B cell (primary cell): Measurements from ENCODE around the gene MRO. TPM values are rescaled to one million over a fixed set of nuclear protein-coding genes. Genes with fewer than 3 reads are reported as not detected.

Experiments
- ATAC-seq: fragments of 200-7000 bp; cut with Tn5 transposase; one replicate; pipeline ENCODE4 v1.10.0; 2021; ENCODE audit warnings: low read depth, mild to moderate bottlenecking, moderate number of reproducible peaks, moderate library complexity
- CTCF ChIA-PET: fragments of 350-600 bp; sonication (Branson Sonifier 250); formaldehyde crosslinking; loops from one replicate; lab custom pipeline; 2021; ENCODE audit warnings: antibody characterized with exemption, inconsistent platforms; lab: Charles Lee
- POLR2A ChIA-PET: fragments of 350-600 bp; sonication (Branson Sonifier 250); formaldehyde crosslinking; loops from one replicate; lab custom pipeline; 2021; ENCODE audit warnings: antibody characterized with exemption; lab: Charles Lee
- DNase-seq: peaks from one replicate; pipeline ENCODE4 v3.0.0; 2013
- H2AFZ ChIP-seq: 2 replicates; pipeline ENCODE4 v1.6.1; 2012; ENCODE audit warnings: mild to moderate bottlenecking, low read depth, low read length; ENCODE audit not compliant: insufficient read depth, poor library complexity, severe bottlenecking
- H3K27ac ChIP-seq, 2 donors: 1 replicate in 1 of 2; 2 replicates in 1 of 2; pipeline ENCODE4 v1.5.1; 2012 to 2013; ENCODE audit warnings: low read length in 2 of 2, mild to moderate bottlenecking in 2 of 2, moderate library complexity in 1 of 2
- H3K27me3 ChIP-seq, 4 experiments: fragments of 200-600 bp in 1 of 4; sonication (generic) in 1 of 4; replicated peaks in 1 of 4; 1 replicate in 2 of 4; 2 replicates in 2 of 4; pipeline versions ENCODE4 v1.6.1 to v1.7.0; 2013 to 2016; ENCODE audit warnings: low read length in 3 of 4, mild to moderate bottlenecking in 2 of 4, mixed read lengths in 1 of 4, moderate library complexity in 1 of 4; ENCODE audit not compliant: insufficient read depth in 4 of 4, control insufficient read depth in 3 of 4; ENCODE audit errors: control extremely low read depth in 1 of 4
- H3K36me3 ChIP-seq, 2 experiments: replicated peaks in 1 of 2; 1 replicate in 1 of 2; 2 replicates in 1 of 2; pipeline versions ENCODE4 v1.6.1 to v1.7.1; 2013; ENCODE audit warnings: low read length in 1 of 2; ENCODE audit not compliant: insufficient read depth in 2 of 2, control insufficient read depth in 1 of 2; ENCODE audit errors: control extremely low read depth in 1 of 2, extremely low read depth in 1 of 2
- H3K4me1 ChIP-seq, 2 donors: fragments of 200-600 bp in 1 of 2; sonication (generic) in 1 of 2; 1 replicate in 1 of 2; 2 replicates in 1 of 2; pipeline versions ENCODE4 v1.5.1 to v1.6.1; 2013 to 2017; ENCODE audit warnings: low read length in 2 of 2; ENCODE audit not compliant: control insufficient read depth in 2 of 2, insufficient read depth in 2 of 2
- H3K4me2 ChIP-seq: replicated peaks from 2 replicates; pipeline ENCODE3; 2012; ENCODE audit warnings: mild to moderate bottlenecking, low read depth, low read length; ENCODE audit not compliant: poor library complexity, severe bottlenecking
- H3K4me3 ChIP-seq, 5 experiments: fragments of 200-600 bp in 1 of 5; sonication (generic) in 1 of 5; 1 replicate in 3 of 5; 2 replicates in 2 of 5; pipeline versions ENCODE4 v1.5.1 to v1.7.0; 2011 to 2016; ENCODE audit warnings: low read length in 4 of 5, mild to moderate bottlenecking in 4 of 5, low read depth in 2 of 5, control low read depth in 1 of 5, moderate library complexity in 1 of 5; ENCODE audit not compliant: insufficient read depth in 1 of 5; ENCODE audit errors: control extremely low read depth in 1 of 5, extremely low read depth in 1 of 5
- H3K79me2 ChIP-seq: fragments of 200-600 bp; sonication (generic); one replicate; pipeline ENCODE4 v1.6.0; 2016; ENCODE audit warnings: low read length; ENCODE audit not compliant: control insufficient read depth, insufficient read depth
- H3K9ac ChIP-seq: fragments of 200-600 bp; sonication (generic); 2 replicates; pipeline ENCODE4 v1.6.1; 2017; ENCODE audit warnings: mild to moderate bottlenecking, low read length, moderate library complexity
- H3K9me3 ChIP-seq, 3 donors: one replicate each; pipeline versions ENCODE4 v1.6.1 to v1.7.1; 2013; ENCODE audit warnings: low read length in 2 of 3; ENCODE audit not compliant: control insufficient read depth in 2 of 3, insufficient read depth in 1 of 3; ENCODE audit errors: control extremely low read depth in 1 of 3
- H4K20me1 ChIP-seq: 2 replicates; pipeline ENCODE4 v1.6.0; 2012; ENCODE audit warnings: mild to moderate bottlenecking, low read length; ENCODE audit not compliant: insufficient read depth, control insufficient read depth, poor library complexity, severe bottlenecking
- H3K27ac Mint-ChIP-seq: one replicate; pipeline ENCODE4 v1.8.0; 2021; ENCODE audit warnings: mixed read lengths
- H3K27me3 Mint-ChIP-seq: one replicate; pipeline ENCODE4 v1.8.0; 2021; ENCODE audit warnings: mixed read lengths
- H3K4me1 Mint-ChIP-seq: one replicate; pipeline ENCODE4 v1.8.0; 2021; ENCODE audit warnings: mixed read lengths
- H3K4me3 Mint-ChIP-seq: one replicate; pipeline ENCODE4 v1.8.0; 2021; ENCODE audit warnings: mixed read lengths
- H3K9me3 Mint-ChIP-seq: one replicate; pipeline ENCODE4 v1.8.0; 2022; ENCODE audit warnings: mixed read lengths; ENCODE audit not compliant: insufficient read depth
- EZH2 ChIP-seq: IDR thresholded peaks from 2 replicates; pipeline ENCODE4 v1.6.1; 2012; ENCODE audit warnings: borderline replicate concordance, low read depth, mild to moderate bottlenecking, moderate library complexity, low read length; ENCODE audit not compliant: insufficient read depth, poor library complexity, severe bottlenecking
- WGBS: methylation state at CpG from one replicate; pipeline ENCODE4 v1.1.5; 2013; ENCODE audit warnings: missing lambda C conversion rate; ENCODE audit not compliant: insufficient coverage; 5-methylcytosine and 5-hydroxymethylcytosine counted together
- intact Hi-C: fragments of 100-400 bp; cut with micrococcal nuclease; formaldehyde crosslinking; loops from one replicate; pipeline ENCODE4 v1.10.0; 2022
- polyA plus RNA-seq: library from polyadenylated mRNA; depleted of rRNA; stranded (reverse); fragments of >200 nt; gene quantifications from 2 replicates; pipeline ENCODE4 v1.2.3, GENCODE V29; 2012
- total RNA-seq, 2 donors: library from RNA; stranded (reverse); fragments of 120-200 nt in 1 of 2; gene quantifications; 1 replicate in 1 of 2; 2 replicates in 1 of 2; pipeline versions ENCODE4 v1.2.3 to v1.2.4, GENCODE V29; 2013 to 2022
- TF ChIP-seq, protein P1 (sequence below): fragments of 200-600 bp; IDR thresholded peaks from one replicate; pipeline ENCODE4 v1.8.0; 2022; ENCODE audit warnings: antibody characterized with exemption, mild to moderate bottlenecking

Gene MRO
- total and polyA plus RNA-seq, 2 donors (not counting 1 experiment from before 2014, with no cell fraction given), result not detected

DNA sequence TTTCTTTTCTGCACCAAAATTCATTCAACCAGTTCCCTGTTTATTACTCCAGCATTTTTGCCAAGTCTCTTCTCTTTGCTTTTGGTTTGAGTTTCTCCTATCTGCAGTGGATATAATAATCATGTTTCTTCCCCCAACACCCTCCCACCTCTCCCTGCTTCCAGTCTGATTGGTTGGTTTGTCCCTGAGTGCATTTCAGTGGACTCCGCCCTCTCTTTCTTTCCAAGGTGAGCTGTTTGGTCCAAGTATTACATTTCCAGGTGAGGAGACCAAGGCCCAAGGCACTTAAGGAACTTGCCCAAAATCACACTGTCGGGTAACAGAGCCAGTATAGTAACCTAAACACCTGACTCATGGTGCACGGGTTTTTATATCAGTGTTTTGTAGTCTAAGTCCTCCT lies 17.7 kb downstream of the MRO start:
- CTCF ChIA-PET, result no interaction called here
- 100% methylated on average over 1 of the region's 3 CpGs for WGBS

DNA sequence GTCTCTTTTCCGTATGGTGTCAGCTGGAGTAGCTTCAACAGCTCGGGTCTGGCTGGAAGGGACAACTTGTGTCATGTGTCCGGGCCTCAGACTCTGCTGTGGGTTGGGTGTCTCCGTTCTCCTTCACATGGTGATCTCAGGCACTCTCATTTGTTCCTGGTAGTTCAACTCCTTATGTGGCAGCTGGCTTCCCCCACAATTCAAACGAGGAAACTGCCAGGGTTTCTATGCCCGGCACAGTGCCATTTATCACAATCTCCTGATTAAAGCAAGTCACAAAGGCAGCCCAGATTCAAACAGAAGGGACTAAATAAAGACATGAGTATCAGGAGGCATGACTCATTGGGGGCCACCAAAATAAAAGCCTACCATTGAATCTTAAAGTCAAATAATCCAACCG lies 22.7 kb downstream of the MRO start:
- peaks cover 44% of the 10 kb centered on the region for H3K27me3 Mint-ChIP-seq
- Histone ChIP-seq H3K4me1 (no peaks in the 10 kb centered on the region), H3K36me3 (no peaks in the 10 kb centered on the region), H3K9ac (no peak overlapping the region), H3K27ac (no peak overlapping the region), H3K4me2 (no peak overlapping the region), H3K4me3 (no peak overlapping the region), H4K20me1 (no peaks in the 10 kb centered on the region), H2AFZ (no peak overlapping the region), H3K79me2 (no peaks in the 10 kb centered on the region), H3K27me3 (peaks cover 0 to 13% (median 3%) of the 10 kb centered on the region in 4 experiments), H3K9me3 (no peaks in the 10 kb centered on the region)
- no peak for DNase-seq
- no peak for ATAC-seq
- H3K4me3 Mint-ChIP-seq, result no peak overlapping the region
- H3K9me3 Mint-ChIP-seq, result no peaks in the 10 kb centered on the region
- no peak overlapping the region for H3K27ac Mint-ChIP-seq
- no peak for TF ChIP-seq EZH2
- TF ChIP-seq, protein P1, sequence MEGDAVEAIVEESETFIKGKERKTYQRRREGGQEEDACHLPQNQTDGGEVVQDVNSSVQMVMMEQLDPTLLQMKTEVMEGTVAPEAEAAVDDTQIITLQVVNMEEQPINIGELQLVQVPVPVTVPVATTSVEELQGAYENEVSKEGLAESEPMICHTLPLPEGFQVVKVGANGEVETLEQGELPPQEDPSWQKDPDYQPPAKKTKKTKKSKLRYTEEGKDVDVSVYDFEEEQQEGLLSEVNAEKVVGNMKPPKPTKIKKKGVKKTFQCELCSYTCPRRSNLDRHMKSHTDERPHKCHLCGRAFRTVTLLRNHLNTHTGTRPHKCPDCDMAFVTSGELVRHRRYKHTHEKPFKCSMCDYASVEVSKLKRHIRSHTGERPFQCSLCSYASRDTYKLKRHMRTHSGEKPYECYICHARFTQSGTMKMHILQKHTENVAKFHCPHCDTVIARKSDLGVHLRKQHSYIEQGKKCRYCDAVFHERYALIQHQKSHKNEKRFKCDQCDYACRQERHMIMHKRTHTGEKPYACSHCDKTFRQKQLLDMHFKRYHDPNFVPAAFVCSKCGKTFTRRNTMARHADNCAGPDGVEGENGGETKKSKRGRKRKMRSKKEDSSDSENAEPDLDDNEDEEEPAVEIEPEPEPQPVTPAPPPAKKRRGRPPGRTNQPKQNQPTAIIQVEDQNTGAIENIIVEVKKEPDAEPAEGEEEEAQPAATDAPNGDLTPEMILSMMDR, result no peak
- H3K4me1 Mint-ChIP-seq, result no peaks in the 10 kb centered on the region
- WGBS, result 76% methylated on average over 7 of the region's 7 CpGs
- intact Hi-C loops, result no loop called here
- ChIA-PET POLR2A (no interaction called here), CTCF (no interaction called here)

More for the DNA sequence above, 17.7 kb downstream of the MRO start:
- Histone ChIP-seq H3K4me1 (peaks cover 9 to 16% of the 10 kb centered on the region in 2 donors), H3K79me2 (no peaks in the 10 kb centered on the region), H2AFZ (no peak overlapping the region), H3K27ac (no peak overlapping the region), H3K4me2 (no peak overlapping the region), H3K9me3 (no peaks in the 10 kb centered on the region), H4K20me1 (no peaks in the 10 kb centered on the region), H3K27me3 (peaks cover 0 to 4% (median 0%) of the 10 kb centered on the region in 4 experiments), H3K4me3 (no peak overlapping the region), H3K9ac (no peak overlapping the region), H3K36me3 (no peaks in the 10 kb centered on the region)
- Mint-ChIP-seq H3K4me3 (no peak overlapping the region), H3K27ac (no peak overlapping the region), H3K27me3 (peaks cover 8% of the 10 kb centered on the region), H3K9me3 (no peaks in the 10 kb centered on the region), H3K4me1 (peaks cover 14% of the 10 kb centered on the region)
- TF ChIP-seq EZH2, result no peak
- TF ChIP-seq, protein P1, result no peak
- POLR2A ChIA-PET, result no interaction called here
- intact Hi-C loops, result no loop called here
- DNase-seq (no peak), ATAC-seq (no peak)
